Activated T-cell treated with anti-CD3 and anti-CD28 coated beads, Interleukin-2, amount 50 U/mL, for 4 hours (primary cell): ENCODE measurements around the gene ZFP30. TPM values are rescaled to one million over a fixed set of nuclear protein-coding genes. Genes with fewer than 3 reads are reported as not detected.
A peak's percentile ranks its signal among the peaks of the same experiment; 100 is the strongest.
"Not testable (repeated sequence)": the region's sequence is repeated elsewhere in the genome, so short reads cannot be mapped to it uniquely, and the experiment has no call there.

ENCODE experiments used
- ATAC-seq, 2 donors: fragments of 200-7000 bp; cut with Tn5 transposase; one replicate each; pipeline ENCODE4 v1.10.0; 2021
- DNase-seq: peaks from one replicate; pipeline ENCODE4 v3.0.0-alpha.2; 2020
- H3K27me3 Mint-ChIP-seq: one replicate; pipeline ENCODE4 v1.8.0; 2021; ENCODE audit warnings: low read depth, mixed read lengths
- H3K36me3 Mint-ChIP-seq: one replicate; pipeline ENCODE4 v1.8.0; 2022; ENCODE audit warnings: mixed read lengths; ENCODE audit not compliant: insufficient read depth
- H3K4me1 Mint-ChIP-seq: one replicate; pipeline ENCODE4 v1.8.0; 2021; ENCODE audit warnings: low read depth, mixed read lengths
- H3K4me3 Mint-ChIP-seq: one replicate; pipeline ENCODE4 v1.8.0; 2021; ENCODE audit warnings: mild to moderate bottlenecking, moderate library complexity, mixed read lengths
- H3K9me3 Mint-ChIP-seq: one replicate; pipeline ENCODE4 v1.8.0; 2021; ENCODE audit warnings: mixed read lengths
- total RNA-seq, 3 donors: library from RNA; stranded (reverse); gene quantifications; one replicate each; pipeline ENCODE4 v1.2.1, GENCODE V29; 2021

ZFP30 gene
- total RNA-seq, result 1 to 10 TPM; 4.1 to 4.2 (median 4.1) TPM

GRCh38 chr19:37655301-37655688, at the start of gene ZFP30:
Gene ZFP30 (minus strand): TSS chr19:37655465. CDS start chr19:37647822, 7,643 bp downstream.
- peaks cover 4% of the 10 kb centered on the region for H3K36me3 Mint-ChIP-seq

DNA sequence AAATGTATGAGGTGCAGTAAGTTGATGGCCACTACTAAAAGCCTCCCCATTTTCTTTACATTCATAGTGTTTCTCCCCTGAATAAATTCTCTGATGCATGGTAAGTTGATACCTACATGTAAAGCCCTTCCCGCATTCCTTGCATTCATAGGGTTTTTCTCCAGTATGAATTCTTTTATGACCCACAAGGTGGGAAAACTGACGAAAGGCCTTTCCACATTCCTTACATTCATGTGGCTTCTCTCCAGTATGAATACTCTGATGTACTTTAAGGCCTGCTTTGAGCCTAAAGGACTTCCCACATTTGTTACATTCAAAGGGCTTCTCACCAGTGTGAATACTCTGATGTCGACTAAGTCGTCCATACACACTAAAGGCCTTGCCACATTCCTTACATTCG, 43.8 kb upstream of the ZFP30 start:
- H3K36me3 Mint-ChIP-seq, result peaks cover 55% of the 10 kb centered on the region
- DNase-seq (no peak), ATAC-seq (no peak)
- H3K4me1 Mint-ChIP-seq, result no peaks in the 10 kb centered on the region
- peaks cover 53% of the 10 kb centered on the region for H3K9me3 Mint-ChIP-seq
- H3K4me3 Mint-ChIP-seq, result no peak overlapping the region
- no peaks in the 10 kb centered on the region for H3K27me3 Mint-ChIP-seq

More at GRCh38 chr19:37655301-37655688, at the start of gene ZFP30:
- Mint-ChIP-seq H3K4me1 (peaks cover 33% of the 10 kb centered on the region), H3K27me3 (no peaks in the 10 kb centered on the region), H3K4me3 (peak within 1 kb of the TSS; percentile 95), H3K9me3 (peaks cover 8% of the 10 kb centered on the region)
- ATAC-seq (peak; percentile 71 to 81), DNase-seq (peak; percentile 64)

DNA sequence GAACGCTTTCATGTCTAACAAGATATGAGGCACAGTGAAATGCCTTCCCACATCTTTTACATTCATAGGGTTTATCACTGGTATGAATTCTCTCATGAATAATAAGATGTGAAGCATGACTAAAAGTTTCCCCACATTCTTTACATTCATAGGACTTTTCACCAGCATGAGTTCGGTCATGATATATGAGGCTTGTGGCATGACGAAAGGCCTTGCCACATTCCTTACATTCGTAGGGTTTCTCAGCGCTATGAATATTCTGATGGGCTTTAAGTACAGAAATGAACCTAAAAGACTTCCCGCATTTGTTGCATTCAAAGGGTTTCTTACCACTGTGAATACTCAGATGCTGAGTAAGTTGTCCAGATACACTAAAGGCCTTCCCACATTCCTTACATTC, 43.0 kb upstream of the ZFP30 start:
- Mint-ChIP-seq H3K27me3 (no peaks in the 10 kb centered on the region), H3K9me3 (peaks cover 53% of the 10 kb centered on the region), H3K36me3 (peaks cover 49% of the 10 kb centered on the region), H3K4me3 (no peak overlapping the region), H3K4me1 (peaks cover 2% of the 10 kb centered on the region)
- no peak for DNase-seq
- no peak for ATAC-seq

GRCh38 chr19:37695144-37695899, 40.1 kb upstream of the ZFP30 start:
- DNase-seq (no peak), ATAC-seq (no peak)
- Mint-ChIP-seq H3K27me3 (no peaks in the 10 kb centered on the region), H3K36me3 (peaks cover 34% of the 10 kb centered on the region), H3K4me3 (no peak overlapping the region), H3K9me3 (peaks cover 35% of the 10 kb centered on the region), H3K4me1 (peaks cover 12% of the 10 kb centered on the region)

GRCh38 chr19:37692956-37693620, 37.8 kb upstream of the ZFP30 start:
- Mint-ChIP-seq H3K27me3 (no peaks in the 10 kb centered on the region), H3K9me3 (peaks cover 17% of the 10 kb centered on the region), H3K4me1 (peaks cover 12% of the 10 kb centered on the region), H3K36me3 (peaks cover 15% of the 10 kb centered on the region), H3K4me3 (no peak overlapping the region)
- ATAC-seq (no peak), DNase-seq (no peak)

DNA sequence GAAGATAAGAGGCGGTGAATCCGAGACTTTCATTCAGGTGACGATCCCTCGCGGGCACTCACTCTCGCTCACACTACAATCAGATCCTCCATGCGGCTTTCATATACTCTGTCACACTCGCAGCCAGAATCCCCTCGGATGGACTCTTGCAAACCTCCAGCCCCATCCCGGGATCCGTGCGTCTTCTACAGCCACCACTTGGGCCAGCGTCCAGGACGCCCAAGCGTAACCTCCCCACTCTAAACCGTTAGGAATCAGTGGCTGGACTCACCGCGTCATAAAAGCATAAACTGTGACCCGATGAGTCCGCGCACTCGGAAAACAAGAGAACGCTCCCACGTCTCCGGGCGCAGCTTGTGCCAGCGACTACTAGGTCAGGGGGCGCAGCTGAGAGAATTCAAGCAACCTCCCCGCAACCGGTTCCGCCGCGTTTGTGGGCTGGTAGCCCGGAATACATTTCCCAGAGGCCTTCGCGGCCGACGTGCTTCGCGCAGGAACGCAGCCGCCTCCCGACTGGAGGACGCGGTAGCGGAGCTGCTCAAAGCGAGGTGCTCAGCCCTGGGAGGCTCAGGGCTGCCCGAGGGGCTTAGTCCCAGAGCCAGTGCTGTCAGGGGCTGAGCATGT, 36.7 kb upstream of the ZFP30 start:
- Mint-ChIP-seq H3K4me3 (peak overlapping the region; percentile 92), H3K9me3 (peaks cover 9% of the 10 kb centered on the region), H3K27me3 (no peaks in the 10 kb centered on the region), H3K4me1 (peaks cover 12% of the 10 kb centered on the region), H3K36me3 (peaks cover 10% of the 10 kb centered on the region)
- DNase-seq (peak; percentile 75), ATAC-seq (peak; percentile 95 to 96)

DNA sequence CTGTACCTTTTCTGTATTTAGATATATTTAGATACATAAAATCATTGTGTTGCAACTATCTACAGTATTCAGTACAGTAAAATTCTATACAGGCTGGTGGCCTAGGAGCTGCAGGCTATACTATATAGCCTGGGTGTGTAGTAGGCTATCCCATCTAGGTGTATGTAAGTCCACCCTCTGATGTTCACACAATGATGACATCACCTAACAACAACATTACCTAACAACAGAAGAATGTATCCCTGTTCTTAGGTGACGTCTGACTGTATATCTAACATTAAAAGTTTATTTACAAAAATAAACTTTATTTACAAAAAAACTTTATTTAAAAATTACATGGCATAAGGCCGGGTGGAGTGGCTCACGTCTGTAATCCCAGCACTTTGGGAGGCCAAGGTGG, 28.3 kb upstream of the ZFP30 start:
- no peaks in the 10 kb centered on the region for H3K27me3 Mint-ChIP-seq
- no peak overlapping the region for H3K4me3 Mint-ChIP-seq
- H3K9me3 Mint-ChIP-seq, result peaks cover 27% of the 10 kb centered on the region
- ATAC-seq (no peak), DNase-seq (no peak)
- no peaks in the 10 kb centered on the region for H3K4me1 Mint-ChIP-seq
- H3K36me3 Mint-ChIP-seq, result peaks cover 28% of the 10 kb centered on the region

DNA sequence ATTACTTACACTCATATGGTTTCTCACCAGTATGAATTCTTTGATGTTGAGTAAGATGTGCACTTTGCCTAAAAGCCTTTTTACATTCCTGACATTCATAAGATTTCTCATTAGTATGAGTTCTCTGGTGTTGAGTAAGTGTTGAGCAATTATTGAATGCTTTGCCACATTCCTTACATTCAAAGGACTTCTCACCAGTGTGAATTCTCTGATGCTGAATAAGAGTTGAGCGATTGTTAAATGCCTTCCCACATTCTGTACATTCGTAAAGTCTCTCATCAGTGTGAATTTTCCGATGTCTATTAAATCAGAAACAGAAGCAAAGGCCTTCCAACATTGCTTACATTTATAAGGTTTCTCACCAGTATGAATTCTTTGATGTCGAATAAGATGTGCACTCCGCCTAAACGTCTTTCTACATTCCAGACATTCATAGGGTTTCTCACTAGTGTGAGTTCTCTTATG, 14.2 kb upstream of the ZFP30 start:
- no peak overlapping the region for H3K4me3 Mint-ChIP-seq
- DNase-seq (no peak), ATAC-seq (no peak)
- H3K36me3 Mint-ChIP-seq, result peaks cover 12% of the 10 kb centered on the region
- H3K27me3 Mint-ChIP-seq, result no peaks in the 10 kb centered on the region
- H3K4me1 Mint-ChIP-seq, result no peaks in the 10 kb centered on the region
- H3K9me3 Mint-ChIP-seq, result peaks cover 24% of the 10 kb centered on the region

DNA sequence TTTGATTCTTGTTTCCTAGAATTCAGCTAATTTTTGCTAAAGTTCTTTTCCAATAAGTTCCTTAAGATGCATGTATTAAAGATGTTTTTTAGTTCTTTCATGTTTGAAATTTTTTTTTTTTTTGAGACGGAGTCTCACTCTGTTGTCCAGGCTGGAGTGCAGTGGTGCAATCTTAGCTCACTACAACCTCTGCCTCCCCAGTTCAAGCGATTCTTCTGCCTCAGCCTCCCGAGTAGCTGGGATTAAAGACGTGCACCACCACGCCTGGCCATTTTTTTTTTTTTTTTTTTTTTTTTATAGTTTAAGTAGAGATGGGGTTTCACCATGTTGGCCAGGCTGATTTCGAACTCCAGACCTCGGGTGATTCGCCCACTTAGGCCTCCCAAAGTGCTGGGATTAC, 1.9 kb upstream of the ZFP30 start:
- H3K4me3 Mint-ChIP-seq, result peak overlapping the region; percentile 95
- H3K36me3 Mint-ChIP-seq, ATAC-seq, H3K27me3 Mint-ChIP-seq, DNase-seq: not testable (repeated sequence)
- peaks cover 15% of the 10 kb centered on the region for H3K9me3 Mint-ChIP-seq
- peaks cover 33% of the 10 kb centered on the region for H3K4me1 Mint-ChIP-seq

DNA sequence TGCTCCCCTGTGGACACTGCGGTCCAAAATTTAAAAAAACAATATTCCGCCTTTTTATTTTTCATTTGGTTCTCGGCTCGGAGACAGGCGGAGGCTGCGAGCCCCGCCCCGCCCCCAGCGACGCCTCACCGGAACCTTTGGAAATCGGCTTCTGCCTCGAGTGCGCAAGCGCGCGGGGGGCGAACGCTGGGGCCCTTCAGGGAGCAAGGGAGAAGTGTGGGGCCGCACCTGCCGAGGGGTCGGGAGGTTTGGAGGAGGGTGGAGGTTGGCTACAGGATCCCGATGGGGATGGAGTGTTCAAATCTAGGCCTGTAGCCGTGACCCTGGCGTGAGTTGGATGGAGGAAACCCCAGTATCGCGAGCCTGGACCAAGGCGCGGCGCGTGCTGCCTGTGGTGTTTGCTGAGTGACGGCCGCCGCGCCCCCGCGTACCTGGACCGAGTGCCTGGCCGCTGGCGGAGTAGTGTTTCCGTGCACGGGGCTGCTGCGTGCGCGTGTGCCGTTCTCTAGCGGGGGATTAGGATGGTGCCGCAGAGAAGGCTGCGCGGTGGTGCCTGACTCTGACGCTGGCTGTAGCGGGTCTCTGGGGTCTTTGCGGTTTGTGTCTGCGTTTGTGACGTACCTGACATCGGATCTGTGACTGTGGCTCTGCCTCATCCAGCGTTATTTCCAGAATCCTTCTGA, 565 bp upstream of the ZFP30 start:
- Mint-ChIP-seq H3K27me3 (no peaks in the 10 kb centered on the region), H3K4me1 (peaks cover 33% of the 10 kb centered on the region), H3K36me3 (peaks cover 2% of the 10 kb centered on the region), H3K4me3 (peak overlapping the region; percentile 95), H3K9me3 (peaks cover 11% of the 10 kb centered on the region)
- DNase-seq, result peak; percentile 77
- peak; percentile 80 to 81 for ATAC-seq

GRCh38 chr19:37654629-37655300, 500 bp downstream of the ZFP30 start:
- peaks cover 7% of the 10 kb centered on the region for H3K9me3 Mint-ChIP-seq
- H3K4me1 Mint-ChIP-seq, result peaks cover 33% of the 10 kb centered on the region
- no peaks in the 10 kb centered on the region for H3K27me3 Mint-ChIP-seq
- DNase-seq (no peak), ATAC-seq (peak; percentile 13 to 22)
- peak overlapping the region; percentile 95 for H3K4me3 Mint-ChIP-seq
- H3K36me3 Mint-ChIP-seq, result peaks cover 7% of the 10 kb centered on the region

- DNase-seq (no peak), ATAC-seq (no peak)
- H3K36me3 Mint-ChIP-seq, result peaks cover 13% of the 10 kb centered on the region
- peaks cover 4% of the 10 kb centered on the region for H3K9me3 Mint-ChIP-seq
- no peaks in the 10 kb centered on the region for H3K27me3 Mint-ChIP-seq
- peak overlapping the region; percentile 95 for H3K4me3 Mint-ChIP-seq
- H3K4me1 Mint-ChIP-seq, result peaks cover 33% of the 10 kb centered on the region
These were observed 1.1 kb downstream of the ZFP30 start for GRCh38 chr19:37654118-37654517.

- H3K27me3 Mint-ChIP-seq, result no peaks in the 10 kb centered on the region
- DNase-seq (no peak), ATAC-seq (no peak)
- no peaks in the 10 kb centered on the region for H3K4me1 Mint-ChIP-seq
- peaks cover 41% of the 10 kb centered on the region for H3K36me3 Mint-ChIP-seq
- peaks cover 53% of the 10 kb centered on the region for H3K9me3 Mint-ChIP-seq
- H3K4me3 Mint-ChIP-seq, result no peak overlapping the region
These were observed 19.9 kb downstream of the ZFP30 start for GRCh38 chr19:37635076-37636056.
